ENCODE results near the gene C1QA.

DNA sequence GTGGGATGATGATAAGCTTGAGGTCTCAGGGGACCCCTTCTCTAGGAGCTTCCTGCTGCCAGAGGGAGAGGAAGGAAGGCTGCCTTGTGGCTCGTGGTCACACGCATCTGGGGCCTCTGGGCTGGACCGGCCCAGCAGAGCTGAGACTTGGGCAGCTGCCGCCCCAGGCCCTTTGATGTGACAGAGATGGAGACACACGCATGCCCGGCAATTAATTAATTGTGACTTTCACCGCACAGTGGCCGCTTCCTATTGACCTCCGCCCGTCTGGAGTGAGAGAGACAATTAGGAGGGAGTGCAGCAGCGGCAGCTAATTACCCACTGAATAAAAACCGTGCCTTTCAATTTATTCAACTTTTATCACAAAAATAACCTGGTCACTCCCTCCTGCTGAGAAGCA, 16.6 kb upstream of the C1QA start:
- no peak for TF ChIP-seq CEBPB (IDR thresholded peaks at IDR 0.05; ENCODE audit: low read depth, low read length)
- no peak for TF ChIP-seq POLR2A (IDR thresholded peaks at IDR 0.05; ENCODE audit: low read depth, low read length)
- no peak for TF ChIP-seq BHLHE40 (IDR thresholded peaks at IDR 0.05; ENCODE audit: low read depth, low read length)
- TF ChIP-seq, protein P1, sequence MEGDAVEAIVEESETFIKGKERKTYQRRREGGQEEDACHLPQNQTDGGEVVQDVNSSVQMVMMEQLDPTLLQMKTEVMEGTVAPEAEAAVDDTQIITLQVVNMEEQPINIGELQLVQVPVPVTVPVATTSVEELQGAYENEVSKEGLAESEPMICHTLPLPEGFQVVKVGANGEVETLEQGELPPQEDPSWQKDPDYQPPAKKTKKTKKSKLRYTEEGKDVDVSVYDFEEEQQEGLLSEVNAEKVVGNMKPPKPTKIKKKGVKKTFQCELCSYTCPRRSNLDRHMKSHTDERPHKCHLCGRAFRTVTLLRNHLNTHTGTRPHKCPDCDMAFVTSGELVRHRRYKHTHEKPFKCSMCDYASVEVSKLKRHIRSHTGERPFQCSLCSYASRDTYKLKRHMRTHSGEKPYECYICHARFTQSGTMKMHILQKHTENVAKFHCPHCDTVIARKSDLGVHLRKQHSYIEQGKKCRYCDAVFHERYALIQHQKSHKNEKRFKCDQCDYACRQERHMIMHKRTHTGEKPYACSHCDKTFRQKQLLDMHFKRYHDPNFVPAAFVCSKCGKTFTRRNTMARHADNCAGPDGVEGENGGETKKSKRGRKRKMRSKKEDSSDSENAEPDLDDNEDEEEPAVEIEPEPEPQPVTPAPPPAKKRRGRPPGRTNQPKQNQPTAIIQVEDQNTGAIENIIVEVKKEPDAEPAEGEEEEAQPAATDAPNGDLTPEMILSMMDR (conservative IDR thresholded peaks at IDR 0.05; ENCODE audit: low read depth, low read length), result no peak
- TF ChIP-seq, protein P2, sequence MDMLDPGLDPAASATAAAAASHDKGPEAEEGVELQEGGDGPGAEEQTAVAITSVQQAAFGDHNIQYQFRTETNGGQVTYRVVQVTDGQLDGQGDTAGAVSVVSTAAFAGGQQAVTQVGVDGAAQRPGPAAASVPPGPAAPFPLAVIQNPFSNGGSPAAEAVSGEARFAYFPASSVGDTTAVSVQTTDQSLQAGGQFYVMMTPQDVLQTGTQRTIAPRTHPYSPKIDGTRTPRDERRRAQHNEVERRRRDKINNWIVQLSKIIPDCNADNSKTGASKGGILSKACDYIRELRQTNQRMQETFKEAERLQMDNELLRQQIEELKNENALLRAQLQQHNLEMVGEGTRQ (IDR thresholded peaks at IDR 0.05; ENCODE audit: low read depth, low read length), result no peak
- TF ChIP-seq MAFK (IDR thresholded peaks at IDR 0.05; ENCODE audit: low read depth, low read length), result no peak

Data from IMR-90 (cell line).